Astrocyte (in vitro differentiated cells and primary cell): ENCODE results near the gene ACSS3. TPM values are rescaled to one million over a fixed set of nuclear protein-coding genes. Genes with fewer than 3 reads are reported as not detected.

Experiments used
- DNase-seq: peaks from one replicate; pipeline ENCODE4 v3.0.0-alpha.2; 2010; ENCODE audit warnings: low read depth
- FAIRE-seq: peaks from 2 replicates; lab custom pipeline; 2011; peaks lifted over from hg19 to GRCh38; lab: Jason Lieb, UNC
- H2AFZ ChIP-seq: 2 replicates; pipeline ENCODE4 v1.6.0; 2012; ENCODE audit warnings: low read depth, low read length, inconsistent platforms
- H3K27ac ChIP-seq: 2 replicates; pipeline ENCODE4 v1.5.1; 2011; ENCODE audit warnings: low read depth, low read length, inconsistent platforms
- H3K27me3 ChIP-seq: 2 replicates; pipeline ENCODE4 v1.6.0; 2011; ENCODE audit warnings: low read length, inconsistent platforms; ENCODE audit not compliant: insufficient read depth
- H3K36me3 ChIP-seq: 2 replicates; pipeline ENCODE4 v1.5.1; 2011; ENCODE audit warnings: low read length, inconsistent platforms; ENCODE audit not compliant: insufficient read depth
- H3K4me1 ChIP-seq: 2 replicates; pipeline ENCODE4 v1.5.1; 2011; ENCODE audit warnings: low read length, inconsistent platforms; ENCODE audit not compliant: insufficient read depth
- H3K4me2 ChIP-seq: 2 replicates; pipeline ENCODE4 v1.6.0; 2012; ENCODE audit warnings: low read length, inconsistent platforms
- H3K4me3 ChIP-seq: 2 replicates; pipeline ENCODE4 v1.5.1; 2011; ENCODE audit warnings: low read depth, mild to moderate bottlenecking, low read length, inconsistent platforms; ENCODE audit not compliant: insufficient read depth
- H3K79me2 ChIP-seq: 2 replicates; pipeline ENCODE4 v1.6.0; 2012; ENCODE audit warnings: mild to moderate bottlenecking, low read length, inconsistent platforms; ENCODE audit not compliant: insufficient read depth
- H3K9ac ChIP-seq: 2 replicates; pipeline ENCODE4 v1.6.0; 2012; ENCODE audit warnings: mild to moderate bottlenecking, low read length, inconsistent platforms
- H3K9me3 ChIP-seq: 2 replicates; pipeline ENCODE4 v1.5.1; 2012; ENCODE audit warnings: low read depth, mild to moderate bottlenecking, low read length, inconsistent platforms; ENCODE audit not compliant: insufficient read depth
- H4K20me1 ChIP-seq: 2 replicates; pipeline ENCODE4 v1.6.0; 2012; ENCODE audit warnings: low read length, inconsistent platforms; ENCODE audit not compliant: insufficient read depth
- H3K27ac Mint-ChIP-seq: one replicate; pipeline ENCODE4 v1.8.0; 2021; ENCODE audit warnings: mild to moderate bottlenecking, mixed read lengths; ENCODE audit not compliant: unreplicated experiment
- H3K27me3 Mint-ChIP-seq: one replicate; pipeline ENCODE4 v1.8.0; 2021; ENCODE audit warnings: low read depth, mixed read lengths; ENCODE audit not compliant: unreplicated experiment
- H3K36me3 Mint-ChIP-seq: one replicate; pipeline ENCODE4 v1.8.0; 2021; ENCODE audit warnings: low read depth, mixed read lengths; ENCODE audit not compliant: unreplicated experiment
- H3K4me1 Mint-ChIP-seq: one replicate; pipeline ENCODE4 v1.8.0; 2021; ENCODE audit warnings: low read depth, mixed read lengths; ENCODE audit not compliant: unreplicated experiment
- H3K4me3 Mint-ChIP-seq: one replicate; pipeline ENCODE4 v1.8.0; 2021; ENCODE audit warnings: mild to moderate bottlenecking, moderate library complexity, mixed read lengths; ENCODE audit not compliant: unreplicated experiment
- H3K9me3 Mint-ChIP-seq: one replicate; pipeline ENCODE4 v1.8.0; 2021; ENCODE audit warnings: mild to moderate bottlenecking, mixed read lengths; ENCODE audit not compliant: unreplicated experiment
- CTCF ChIP-seq: IDR thresholded peaks from 2 replicates; pipeline ENCODE4 v1.5.1; 2011; ENCODE audit warnings: low read depth, mild to moderate bottlenecking, inconsistent platforms, low read length, moderate library complexity; ENCODE audit not compliant: insufficient read depth
- EZH2 ChIP-seq: IDR thresholded peaks from 2 replicates; pipeline ENCODE4 v1.6.1; 2012; ENCODE audit warnings: mild to moderate bottlenecking, low read length, inconsistent platforms; ENCODE audit not compliant: insufficient read depth
- total RNA-seq: library from RNA; stranded (reverse); gene quantifications from 2 replicates; pipeline ENCODE4 v1.2.1, GENCODE V29; 2021

Gene ACSS3
- total RNA-seq, 1 donor from 2014 or later = 13.9 TPM

GRCh38 chr12:81079280-81080076, 1.6 kb downstream of the ACSS3 start:
- no peaks in the 10 kb centered on the region for H3K27me3 Mint-ChIP-seq
- H3K4me3 Mint-ChIP-seq = peak overlapping the region; percentile 88
- Histone ChIP-seq H3K9me3 (no peaks in the 10 kb centered on the region), H3K4me3 (no peak overlapping the region), H3K4me2 (peak overlapping the region; percentile 92), H3K27me3 (no peaks in the 10 kb centered on the region), H3K36me3 (no peaks in the 10 kb centered on the region), H2AFZ (no peak overlapping the region), H3K4me1 (peaks cover 7% of the 10 kb centered on the region), H3K79me2 (no peaks in the 10 kb centered on the region), H4K20me1 (no peaks in the 10 kb centered on the region), H3K9ac (no peak overlapping the region), H3K27ac (no peak overlapping the region)
- H3K9me3 Mint-ChIP-seq = no peaks in the 10 kb centered on the region
- peaks cover 16% of the 10 kb centered on the region for H3K4me1 Mint-ChIP-seq
- no peak for DNase-seq
- TF ChIP-seq EZH2 (no peak), CTCF (no peak)
- FAIRE-seq = no peak
- no peaks in the 10 kb centered on the region for H3K36me3 Mint-ChIP-seq
- H3K27ac Mint-ChIP-seq = peak overlapping the region; percentile 71

- DNase-seq = peak; percentile 51
- no peak overlapping the region for H3K4me3 ChIP-seq
- H4K20me1 ChIP-seq = no peaks in the 10 kb centered on the region
- H3K4me1 Mint-ChIP-seq = peaks cover 19% of the 10 kb centered on the region
- H3K9me3 ChIP-seq = no peaks in the 10 kb centered on the region
- H2AFZ ChIP-seq = no peak overlapping the region
- H3K4me2 ChIP-seq = no peak overlapping the region
- no peaks in the 10 kb centered on the region for H3K27me3 Mint-ChIP-seq
- TF ChIP-seq EZH2 (no peak), CTCF (no peak)
- H3K27ac Mint-ChIP-seq = peak overlapping the region; percentile 71
- peaks cover 7% of the 10 kb centered on the region for H3K4me1 ChIP-seq
- H3K27me3 ChIP-seq = no peaks in the 10 kb centered on the region
- no peaks in the 10 kb centered on the region for H3K79me2 ChIP-seq
- no peak overlapping the region for H3K9ac ChIP-seq
- no peak for FAIRE-seq
- H3K36me3 ChIP-seq = no peaks in the 10 kb centered on the region
- H3K36me3 Mint-ChIP-seq = no peaks in the 10 kb centered on the region
- H3K4me3 Mint-ChIP-seq = no peak overlapping the region
- no peak overlapping the region for H3K27ac ChIP-seq
- no peaks in the 10 kb centered on the region for H3K9me3 Mint-ChIP-seq
Observed at GRCh38 chr12:81080431-81080983, 2.6 kb downstream of the ACSS3 start.

GRCh38 chr12:81081726-81082125, 3.8 kb downstream of the ACSS3 start:
- no peak for FAIRE-seq
- H3K9me3 ChIP-seq = no peaks in the 10 kb centered on the region
- no peaks in the 10 kb centered on the region for H3K36me3 ChIP-seq
- H3K27me3 ChIP-seq = no peaks in the 10 kb centered on the region
- Mint-ChIP-seq H3K4me3 (no peak overlapping the region), H3K4me1 (peaks cover 19% of the 10 kb centered on the region), H3K36me3 (no peaks in the 10 kb centered on the region), H3K9me3 (no peaks in the 10 kb centered on the region), H3K27me3 (no peaks in the 10 kb centered on the region), H3K27ac (no peak overlapping the region)
- no peaks in the 10 kb centered on the region for H4K20me1 ChIP-seq
- H3K4me1 ChIP-seq = peaks cover 7% of the 10 kb centered on the region
- no peak overlapping the region for H3K9ac ChIP-seq
- H3K4me3 ChIP-seq = no peak overlapping the region
- peak; percentile 53 for DNase-seq
- no peak overlapping the region for H2AFZ ChIP-seq
- H3K79me2 ChIP-seq = no peaks in the 10 kb centered on the region
- no peak for TF ChIP-seq EZH2
- no peak for TF ChIP-seq CTCF
- no peak overlapping the region for H3K27ac ChIP-seq
- H3K4me2 ChIP-seq = no peak overlapping the region
